Smooth muscle cell (in vitro differentiated cells): Measurements from ENCODE around the gene MRTO4. TPM values are rescaled to one million over a fixed set of nuclear protein-coding genes. Genes with fewer than 3 reads are reported as not detected.
A peak's percentile ranks its signal among the peaks of the same experiment; 100 is the strongest.
"Not testable (repeated sequence)": the region's sequence is repeated elsewhere in the genome, so short reads cannot be mapped to it uniquely, and the experiment has no call there.

Experiments
- DNase-seq: peaks from one replicate; lab custom pipeline; 2025; ENCODE audit not compliant: unreplicated experiment; lab: John Stamatoyannopoulos, UW
- H2AFZ ChIP-seq: fragments of 200-600 bp; sonication (generic); 2 replicates; pipeline ENCODE4 v1.6.0; 2016; ENCODE audit warnings: antibody characterized with exemption, low read depth, mild to moderate bottlenecking
- H3F3A ChIP-seq: fragments of 200-600 bp; sonication (generic); 2 replicates; pipeline ENCODE4 v1.6.0; 2017; ENCODE audit warnings: antibody characterized with exemption, low read depth
- H3K27ac ChIP-seq: fragments of 200-600 bp; sonication (generic); 2 replicates; pipeline ENCODE4 v1.5.1; 2016; ENCODE audit warnings: low read depth, mild to moderate bottlenecking
- H3K27me3 ChIP-seq: fragments of 200-600 bp; sonication (generic); 2 replicates; pipeline ENCODE4 v1.6.1; 2016; ENCODE audit warnings: low read depth, mild to moderate bottlenecking
- H3K36me3 ChIP-seq: fragments of 200-600 bp; sonication (generic); 2 replicates; pipeline ENCODE4 v1.5.1; 2016; ENCODE audit warnings: low read depth
- H3K4me1 ChIP-seq: fragments of 200-600 bp; sonication (generic); 2 replicates; pipeline ENCODE4 v1.5.1; 2016; ENCODE audit warnings: low read depth
- H3K4me2 ChIP-seq: fragments of 200-600 bp; sonication (generic); 2 replicates; pipeline ENCODE4 v1.6.0; 2016; ENCODE audit warnings: mild to moderate bottlenecking
- H3K4me3 ChIP-seq: fragments of 200-600 bp; sonication (generic); 2 replicates; pipeline ENCODE4 v1.5.1; 2016; ENCODE audit warnings: mild to moderate bottlenecking
- H3K79me2 ChIP-seq: fragments of 200-600 bp; sonication (generic); 2 replicates; pipeline ENCODE4 v1.6.0; 2016; ENCODE audit warnings: low read depth, mild to moderate bottlenecking
- H3K9ac ChIP-seq: fragments of 200-600 bp; sonication (generic); 2 replicates; pipeline ENCODE4 v1.6.0; 2016; ENCODE audit warnings: low read depth
- H3K9me3 ChIP-seq: fragments of 200-600 bp; sonication (generic); replicated peaks from 2 replicates; pipeline ENCODE4 v1.5.1; 2016; ENCODE audit warnings: low read depth
- H4K20me1 ChIP-seq: fragments of 200-600 bp; sonication (generic); 2 replicates; pipeline ENCODE4 v1.6.0; 2016; ENCODE audit warnings: low read depth
- WGBS: methylation state at CpG from one replicate; pipeline ENCODE4 v1.1.7; 2016; ENCODE audit warnings: low lambda C conversion rate; 5-methylcytosine and 5-hydroxymethylcytosine counted together
- polyA plus RNA-seq: library from polyadenylated mRNA; unstranded; fragments of >200 nt; fragmentation: Nextera tagmentation; extraction: Ambion mirVana; gene quantifications from 2 replicates; pipeline ENCODE4 v1.2.1, GENCODE V29; 2016
- total RNA-seq: library from RNA; depleted of rRNA; stranded (reverse); fragments of >200 nt; gene quantifications from 2 replicates; pipeline ENCODE4 v1.2.3, GENCODE V29; 2014
- TF ChIP-seq, protein P1 (sequence below): fragments of 200-600 bp; sonication (generic); IDR thresholded peaks from 2 replicates; pipeline ENCODE4 v1.5.1; 2017; ENCODE audit warnings: borderline replicate concordance, mild to moderate bottlenecking, antibody characterized with exemption; ENCODE audit not compliant: insufficient read depth, poor library complexity, severe bottlenecking

Gene MRTO4
- total and polyA plus RNA-seq, 2 experiments from 2014 or later: 16.8 to 25.1 TPM

DNA sequence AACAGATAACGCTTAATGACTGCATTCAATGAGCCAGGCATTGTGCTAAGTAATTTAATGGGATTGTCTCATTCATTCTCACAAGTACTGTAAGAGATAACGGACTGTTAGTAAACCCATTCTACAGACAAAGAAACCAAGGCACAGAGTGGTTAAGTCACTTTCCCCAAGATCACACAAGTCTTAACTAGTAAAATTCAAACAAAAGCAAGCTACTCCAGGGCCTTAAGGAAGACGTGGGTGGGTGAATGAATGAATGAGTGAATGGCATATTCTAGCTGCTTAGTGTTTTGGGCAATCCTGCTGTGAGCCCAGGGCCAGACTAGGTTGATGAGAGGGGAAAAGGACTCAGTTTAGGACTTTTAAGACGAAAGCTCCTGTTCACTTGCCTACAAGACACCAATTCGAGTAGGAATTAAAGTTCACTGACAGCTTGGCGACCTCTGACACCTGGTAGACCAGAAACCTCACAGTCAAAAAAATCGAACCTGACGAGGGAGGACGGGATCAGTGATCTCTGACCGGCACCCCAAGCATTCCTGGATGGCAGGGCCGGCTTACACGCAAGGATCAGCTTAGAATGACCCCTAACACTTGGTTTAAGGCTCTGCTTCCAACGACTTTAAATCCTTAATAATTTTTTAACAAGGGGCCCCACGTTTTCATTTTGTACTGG, 838 bp upstream of the MRTO4 start:
- Histone ChIP-seq H3K9ac (peak overlapping the region; percentile 94), H3K79me2 (peaks cover 84% of the 10 kb centered on the region), H3K4me2 (peak overlapping the region; percentile 98), H3K9me3 (no peaks in the 10 kb centered on the region), H3K4me1 (peaks cover 21% of the 10 kb centered on the region), H4K20me1 (peaks cover 13% of the 10 kb centered on the region), H3K4me3 (peak overlapping the region; percentile 97), H3F3A (no peaks in the 10 kb centered on the region), H3K27ac (peak overlapping the region; percentile 92), H3K27me3 (no peaks in the 10 kb centered on the region), H3K36me3 (no peaks in the 10 kb centered on the region), H2AFZ (peak overlapping the region; percentile 98)
- TF ChIP-seq, protein P1, sequence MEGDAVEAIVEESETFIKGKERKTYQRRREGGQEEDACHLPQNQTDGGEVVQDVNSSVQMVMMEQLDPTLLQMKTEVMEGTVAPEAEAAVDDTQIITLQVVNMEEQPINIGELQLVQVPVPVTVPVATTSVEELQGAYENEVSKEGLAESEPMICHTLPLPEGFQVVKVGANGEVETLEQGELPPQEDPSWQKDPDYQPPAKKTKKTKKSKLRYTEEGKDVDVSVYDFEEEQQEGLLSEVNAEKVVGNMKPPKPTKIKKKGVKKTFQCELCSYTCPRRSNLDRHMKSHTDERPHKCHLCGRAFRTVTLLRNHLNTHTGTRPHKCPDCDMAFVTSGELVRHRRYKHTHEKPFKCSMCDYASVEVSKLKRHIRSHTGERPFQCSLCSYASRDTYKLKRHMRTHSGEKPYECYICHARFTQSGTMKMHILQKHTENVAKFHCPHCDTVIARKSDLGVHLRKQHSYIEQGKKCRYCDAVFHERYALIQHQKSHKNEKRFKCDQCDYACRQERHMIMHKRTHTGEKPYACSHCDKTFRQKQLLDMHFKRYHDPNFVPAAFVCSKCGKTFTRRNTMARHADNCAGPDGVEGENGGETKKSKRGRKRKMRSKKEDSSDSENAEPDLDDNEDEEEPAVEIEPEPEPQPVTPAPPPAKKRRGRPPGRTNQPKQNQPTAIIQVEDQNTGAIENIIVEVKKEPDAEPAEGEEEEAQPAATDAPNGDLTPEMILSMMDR: no peak
- 14% methylated on average over 14 of the region's 14 CpGs for WGBS
- DNase-seq: no peak

DNA sequence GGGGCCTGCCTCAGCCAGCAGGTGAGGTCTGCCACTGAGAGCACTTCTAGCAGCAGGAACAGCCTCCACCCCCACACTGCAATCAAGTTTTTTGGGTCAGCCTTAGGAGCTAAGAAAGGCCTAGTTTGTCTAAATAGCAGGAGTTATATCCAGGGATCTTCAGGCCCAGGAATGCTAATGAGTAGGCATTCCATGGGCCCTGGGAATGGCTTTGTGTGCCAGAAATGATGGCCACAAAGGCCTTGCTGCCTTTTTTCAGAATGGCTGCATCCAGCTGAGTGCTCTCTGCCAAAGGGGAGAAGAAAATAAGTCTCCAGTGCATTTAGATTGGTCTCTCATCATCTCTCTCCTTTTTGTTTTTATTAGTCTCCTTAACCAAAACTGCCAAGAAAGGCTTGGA, 2.8 kb downstream of the MRTO4 start:
- Histone ChIP-seq H3K27ac (no peak overlapping the region), H3K4me3 (no peak overlapping the region), H2AFZ (no peak overlapping the region), H3K9ac (no peak overlapping the region), H3K4me2 (no peak overlapping the region), H3F3A (no peaks in the 10 kb centered on the region), H3K27me3 (no peaks in the 10 kb centered on the region), H4K20me1 (peaks cover 6% of the 10 kb centered on the region), H3K36me3 (no peaks in the 10 kb centered on the region), H3K79me2 (peaks cover 55% of the 10 kb centered on the region), H3K4me1 (peaks cover 21% of the 10 kb centered on the region), H3K9me3 (no peaks in the 10 kb centered on the region)
- DNase-seq: no peak
- TF ChIP-seq, protein P1: no peak

DNA sequence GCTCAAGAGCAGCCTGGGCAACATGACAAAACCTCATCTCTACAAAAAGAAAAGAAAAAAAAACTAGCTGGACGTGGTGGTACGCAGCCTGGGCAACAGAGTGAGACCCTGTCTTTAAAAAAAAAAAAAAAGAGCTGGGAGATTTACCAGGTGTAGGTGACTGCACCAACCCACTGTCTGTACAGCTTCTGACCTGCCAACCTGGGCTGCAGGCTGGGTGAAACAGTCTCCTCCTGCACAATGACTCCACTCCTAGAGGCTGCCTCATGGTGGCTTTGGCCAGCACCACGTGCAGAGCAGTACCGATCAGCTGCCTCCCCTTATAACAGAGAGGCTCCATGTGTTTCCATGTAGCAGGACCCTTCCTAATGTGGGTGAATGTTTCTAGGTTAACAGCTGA, 3.7 kb downstream of the MRTO4 start:
- H3F3A ChIP-seq: no peaks in the 10 kb centered on the region
- no peak overlapping the region for H3K27ac ChIP-seq
- H3K27me3 ChIP-seq: no peaks in the 10 kb centered on the region
- H3K4me1 ChIP-seq: peaks cover 19% of the 10 kb centered on the region
- H3K79me2 ChIP-seq: peaks cover 47% of the 10 kb centered on the region
- peaks cover 6% of the 10 kb centered on the region for H4K20me1 ChIP-seq
- H3K36me3 ChIP-seq: no peaks in the 10 kb centered on the region
- no peak overlapping the region for H3K4me2 ChIP-seq
- H2AFZ ChIP-seq: no peak overlapping the region
- no peak overlapping the region for H3K4me3 ChIP-seq
- H3K9me3 ChIP-seq: no peaks in the 10 kb centered on the region
- no peak overlapping the region for H3K9ac ChIP-seq
- TF ChIP-seq, protein P1: no peak
- DNase-seq: no peak
- 97% methylated on average over 4 of the region's 4 CpGs for WGBS

DNA sequence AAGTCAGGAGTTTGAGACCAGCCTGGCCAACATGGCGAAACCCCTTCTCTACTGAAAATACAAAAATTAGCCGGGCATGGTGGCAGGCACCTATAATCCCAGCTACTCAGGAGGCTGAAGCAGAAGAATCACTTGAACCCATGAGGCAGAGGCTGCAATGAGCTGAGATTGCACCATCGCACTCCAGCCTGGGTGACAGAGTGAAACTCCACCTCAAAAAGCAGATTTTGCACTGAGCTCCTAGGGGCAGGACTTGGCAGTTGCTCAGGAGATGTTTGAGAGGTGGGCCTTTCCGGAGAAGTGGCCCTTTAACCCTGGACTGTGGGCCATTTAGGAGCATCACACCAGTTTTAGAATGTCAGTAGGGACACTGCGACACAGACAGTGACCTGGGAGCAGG, 4.7 kb downstream of the MRTO4 start:
- DNase-seq, H3K9ac ChIP-seq, H3K27ac ChIP-seq, H3K4me2 ChIP-seq, H3K27me3 ChIP-seq, H4K20me1 ChIP-seq, H3F3A ChIP-seq, H3K36me3 ChIP-seq, H3K9me3 ChIP-seq, H3K4me3 ChIP-seq, H2AFZ ChIP-seq: not testable (repeated sequence)
- WGBS: 99% methylated on average over 5 of the region's 5 CpGs
- peaks cover 14% of the 10 kb centered on the region for H3K4me1 ChIP-seq
- H3K79me2 ChIP-seq: peaks cover 36% of the 10 kb centered on the region
